PFSK-1 (cell line): ENCODE data around the gene FAHD2A.

Source experiments
- FOXP2 ChIP-seq: optimal IDR thresholded peaks from 2 replicates; pipeline ENCODE3; 2011; ENCODE audit warnings: borderline replicate concordance, control low read depth, inconsistent platforms; ENCODE audit not compliant: insufficient read depth; ENCODE audit errors: extremely low read length, extremely low read depth
- POLR2AphosphoS5 ChIP-seq: IDR thresholded peaks from 2 replicates; pipeline ENCODE4 v1.6.1; 2012; ENCODE audit warnings: low read depth, mild to moderate bottlenecking, control low read depth, low read length, moderate library complexity
- SIN3A ChIP-seq: IDR thresholded peaks from 2 replicates; pipeline ENCODE4 v1.6.1; 2012; ENCODE audit warnings: mild to moderate bottlenecking, low read length, moderate library complexity, borderline replicate concordance; ENCODE audit not compliant: insufficient read depth
- TAF1 ChIP-seq: IDR thresholded peaks from 2 replicates; pipeline ENCODE4 v1.6.1; 2012; ENCODE audit warnings: low read length, control low read depth, borderline replicate concordance; ENCODE audit not compliant: insufficient read depth
- TF ChIP-seq, protein P1 (sequence below), 2 experiments: IDR thresholded peaks; 2 replicates each; pipeline versions ENCODE4 v1.6.1 to v1.8.0; 2011 to 2012; ENCODE audit warnings: low read depth in 2 of 2, low read length in 2 of 2, control low read depth in 1 of 2, inconsistent platforms in 1 of 2, mild to moderate bottlenecking in 1 of 2, moderate library complexity in 1 of 2; ENCODE audit not compliant: insufficient read depth in 1 of 2

FAHD2A gene

DNA sequence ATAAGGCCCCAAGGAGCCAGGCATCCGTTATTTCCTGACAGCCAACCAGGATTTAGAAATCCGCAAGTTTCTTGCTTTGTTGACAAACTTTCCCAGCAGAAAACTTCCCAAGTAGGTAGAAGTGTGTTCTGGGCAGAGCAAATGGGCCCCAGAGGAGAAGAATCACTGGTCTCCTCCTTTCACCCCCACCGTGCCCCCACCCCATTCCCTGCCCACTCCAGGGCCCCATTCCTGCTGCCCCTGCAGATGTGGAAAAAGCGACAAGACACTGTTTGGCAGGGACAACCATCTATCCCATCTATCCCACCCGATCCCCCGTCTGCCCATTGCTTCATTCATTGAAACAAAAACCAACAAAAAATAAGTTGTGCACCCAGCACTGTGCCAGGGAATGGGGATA is 10.2 kb upstream of the FAHD2A start:
- TF ChIP-seq FOXP2 = no peak
- no peak for TF ChIP-seq SIN3A
- no peak for TF ChIP-seq TAF1
- TF ChIP-seq POLR2AphosphoS5 = no peak
- TF ChIP-seq, protein P1, sequence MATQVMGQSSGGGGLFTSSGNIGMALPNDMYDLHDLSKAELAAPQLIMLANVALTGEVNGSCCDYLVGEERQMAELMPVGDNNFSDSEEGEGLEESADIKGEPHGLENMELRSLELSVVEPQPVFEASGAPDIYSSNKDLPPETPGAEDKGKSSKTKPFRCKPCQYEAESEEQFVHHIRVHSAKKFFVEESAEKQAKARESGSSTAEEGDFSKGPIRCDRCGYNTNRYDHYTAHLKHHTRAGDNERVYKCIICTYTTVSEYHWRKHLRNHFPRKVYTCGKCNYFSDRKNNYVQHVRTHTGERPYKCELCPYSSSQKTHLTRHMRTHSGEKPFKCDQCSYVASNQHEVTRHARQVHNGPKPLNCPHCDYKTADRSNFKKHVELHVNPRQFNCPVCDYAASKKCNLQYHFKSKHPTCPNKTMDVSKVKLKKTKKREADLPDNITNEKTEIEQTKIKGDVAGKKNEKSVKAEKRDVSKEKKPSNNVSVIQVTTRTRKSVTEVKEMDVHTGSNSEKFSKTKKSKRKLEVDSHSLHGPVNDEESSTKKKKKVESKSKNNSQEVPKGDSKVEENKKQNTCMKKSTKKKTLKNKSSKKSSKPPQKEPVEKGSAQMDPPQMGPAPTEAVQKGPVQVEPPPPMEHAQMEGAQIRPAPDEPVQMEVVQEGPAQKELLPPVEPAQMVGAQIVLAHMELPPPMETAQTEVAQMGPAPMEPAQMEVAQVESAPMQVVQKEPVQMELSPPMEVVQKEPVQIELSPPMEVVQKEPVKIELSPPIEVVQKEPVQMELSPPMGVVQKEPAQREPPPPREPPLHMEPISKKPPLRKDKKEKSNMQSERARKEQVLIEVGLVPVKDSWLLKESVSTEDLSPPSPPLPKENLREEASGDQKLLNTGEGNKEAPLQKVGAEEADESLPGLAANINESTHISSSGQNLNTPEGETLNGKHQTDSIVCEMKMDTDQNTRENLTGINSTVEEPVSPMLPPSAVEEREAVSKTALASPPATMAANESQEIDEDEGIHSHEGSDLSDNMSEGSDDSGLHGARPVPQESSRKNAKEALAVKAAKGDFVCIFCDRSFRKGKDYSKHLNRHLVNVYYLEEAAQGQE (IDR thresholded peaks at IDR 0.05; ENCODE audit: insufficient read depth in 1 of 2, low read depth in 2 of 2, low read length in 2 of 2) = no peak

DNA sequence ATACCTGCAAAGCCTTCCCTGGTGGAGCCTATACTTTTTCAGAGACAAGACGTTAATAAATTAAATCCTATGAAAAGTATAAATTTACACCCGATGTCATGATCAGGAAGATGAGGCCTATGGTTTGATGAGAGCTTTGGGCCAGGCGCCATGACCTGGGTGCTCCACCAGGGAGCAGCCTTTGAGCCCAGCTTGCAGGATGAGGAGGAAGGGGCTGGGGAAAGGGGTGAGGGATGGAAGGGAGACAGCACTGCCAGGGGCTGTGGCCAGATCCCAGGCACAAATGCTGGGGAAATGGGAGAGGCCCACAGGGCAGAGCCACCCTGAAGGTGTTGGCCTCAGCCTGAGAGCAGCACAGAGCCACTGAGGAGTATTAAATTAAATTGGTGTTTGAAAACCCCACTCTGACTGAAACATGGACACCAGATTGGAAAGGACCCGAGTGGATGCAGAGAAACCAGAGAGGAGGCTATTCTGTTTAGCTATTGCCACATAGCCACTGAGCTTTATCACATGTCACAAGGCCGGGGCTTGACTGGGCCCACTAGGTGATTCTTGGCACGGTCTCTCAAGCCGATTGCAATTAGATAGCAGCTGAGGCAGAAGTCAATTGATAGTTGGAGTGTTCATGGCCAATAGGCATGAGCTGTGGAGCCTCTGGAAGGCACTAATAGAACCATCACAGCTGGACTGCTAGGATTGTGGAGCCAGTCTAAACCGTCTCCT is 9.6 kb upstream of the FAHD2A start:
- TF ChIP-seq TAF1 (no peak), FOXP2 (no peak), POLR2AphosphoS5 (no peak), SIN3A (no peak)
- TF ChIP-seq, protein P1 (IDR thresholded peaks at IDR 0.05; ENCODE audit: insufficient read depth in 1 of 2, low read depth in 2 of 2, low read length in 2 of 2) = no peak

DNA sequence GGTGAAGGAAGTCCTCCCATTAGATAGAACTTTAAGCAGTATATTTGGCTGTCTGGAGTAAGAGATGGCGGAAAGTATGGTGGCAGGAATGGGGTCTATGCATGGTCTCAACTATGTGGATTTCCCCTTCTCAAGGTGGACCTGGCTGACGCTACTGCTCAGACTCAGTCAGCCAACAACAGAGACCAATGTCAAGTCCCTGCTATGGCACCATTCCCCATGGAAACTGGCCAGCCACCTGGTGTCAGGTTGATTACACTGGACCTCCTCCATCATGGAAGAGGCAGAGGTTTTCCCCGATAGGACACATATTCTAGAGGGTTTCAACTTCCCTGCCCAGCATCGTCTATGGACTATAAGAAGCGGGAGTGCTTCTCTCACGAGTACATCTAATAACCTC is 8.6 kb upstream of the FAHD2A start:
- TF ChIP-seq POLR2AphosphoS5 = no peak
- TF ChIP-seq, protein P1 (IDR thresholded peaks at IDR 0.05; ENCODE audit: insufficient read depth in 1 of 2, low read depth in 2 of 2, low read length in 2 of 2) = no peak
- no peak for TF ChIP-seq SIN3A
- TF ChIP-seq TAF1 = no peak
- TF ChIP-seq FOXP2 = no peak

DNA sequence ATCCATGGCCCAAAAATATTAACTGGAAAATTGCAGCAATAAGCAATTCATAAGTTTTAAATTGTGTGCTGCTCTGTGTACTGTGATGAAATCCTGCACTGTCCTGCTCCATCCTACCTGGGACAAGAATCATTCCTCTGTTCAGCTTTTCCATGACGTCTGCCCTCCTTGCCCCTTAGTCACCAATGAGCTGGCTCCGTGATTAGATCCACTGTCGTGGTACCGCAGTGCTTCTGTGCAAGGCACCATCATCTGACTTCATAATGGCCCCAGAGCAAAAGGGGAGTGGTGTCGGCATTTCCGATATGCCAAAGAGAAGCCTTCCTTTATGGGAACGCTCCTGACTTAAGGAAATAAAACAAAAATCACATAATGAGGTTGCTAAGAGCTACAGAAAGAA is 3.4 kb upstream of the FAHD2A start:
- no peak for TF ChIP-seq SIN3A
- no peak for TF ChIP-seq FOXP2
- TF ChIP-seq, protein P1 (IDR thresholded peaks at IDR 0.05; ENCODE audit: insufficient read depth in 1 of 2, low read depth in 2 of 2, low read length in 2 of 2) = no peak
- no peak for TF ChIP-seq TAF1
- no peak for TF ChIP-seq POLR2AphosphoS5
